Smooth muscle cell (in vitro differentiated cells): Measurements from ENCODE around the gene NUP214. TPM values are rescaled to one million over a fixed set of nuclear protein-coding genes. Genes with fewer than 3 reads are reported as not detected.
"Not testable (repeated sequence)": the region's sequence is repeated elsewhere in the genome, so short reads cannot be mapped to it uniquely, and the experiment has no call there.

Source experiments
- DNase-seq: peaks from one replicate; lab custom pipeline; 2025; ENCODE audit not compliant: unreplicated experiment; lab: John Stamatoyannopoulos, UW
- H2AFZ ChIP-seq: fragments of 200-600 bp; sonication (generic); 2 replicates; pipeline ENCODE4 v1.6.0; 2016; ENCODE audit warnings: antibody characterized with exemption, low read depth, mild to moderate bottlenecking
- H3F3A ChIP-seq: fragments of 200-600 bp; sonication (generic); 2 replicates; pipeline ENCODE4 v1.6.0; 2017; ENCODE audit warnings: antibody characterized with exemption, low read depth
- H3K27ac ChIP-seq: fragments of 200-600 bp; sonication (generic); 2 replicates; pipeline ENCODE4 v1.5.1; 2016; ENCODE audit warnings: low read depth, mild to moderate bottlenecking
- H3K27me3 ChIP-seq: fragments of 200-600 bp; sonication (generic); 2 replicates; pipeline ENCODE4 v1.6.1; 2016; ENCODE audit warnings: low read depth, mild to moderate bottlenecking
- H3K36me3 ChIP-seq: fragments of 200-600 bp; sonication (generic); 2 replicates; pipeline ENCODE4 v1.5.1; 2016; ENCODE audit warnings: low read depth
- H3K4me1 ChIP-seq: fragments of 200-600 bp; sonication (generic); 2 replicates; pipeline ENCODE4 v1.5.1; 2016; ENCODE audit warnings: low read depth
- H3K4me2 ChIP-seq: fragments of 200-600 bp; sonication (generic); 2 replicates; pipeline ENCODE4 v1.6.0; 2016; ENCODE audit warnings: mild to moderate bottlenecking
- H3K4me3 ChIP-seq: fragments of 200-600 bp; sonication (generic); 2 replicates; pipeline ENCODE4 v1.5.1; 2016; ENCODE audit warnings: mild to moderate bottlenecking
- H3K79me2 ChIP-seq: fragments of 200-600 bp; sonication (generic); 2 replicates; pipeline ENCODE4 v1.6.0; 2016; ENCODE audit warnings: low read depth, mild to moderate bottlenecking
- H3K9ac ChIP-seq: fragments of 200-600 bp; sonication (generic); 2 replicates; pipeline ENCODE4 v1.6.0; 2016; ENCODE audit warnings: low read depth
- H3K9me3 ChIP-seq: fragments of 200-600 bp; sonication (generic); replicated peaks from 2 replicates; pipeline ENCODE4 v1.5.1; 2016; ENCODE audit warnings: low read depth
- H4K20me1 ChIP-seq: fragments of 200-600 bp; sonication (generic); 2 replicates; pipeline ENCODE4 v1.6.0; 2016; ENCODE audit warnings: low read depth
- CTCF ChIP-seq: fragments of 200-600 bp; sonication (generic); IDR thresholded peaks from 2 replicates; pipeline ENCODE4 v1.5.1; 2017; ENCODE audit warnings: borderline replicate concordance, mild to moderate bottlenecking, antibody characterized with exemption; ENCODE audit not compliant: insufficient read depth, poor library complexity, severe bottlenecking
- WGBS: methylation state at CpG from one replicate; pipeline ENCODE4 v1.1.7; 2016; ENCODE audit warnings: low lambda C conversion rate; 5-methylcytosine and 5-hydroxymethylcytosine counted together
- polyA plus RNA-seq: library from polyadenylated mRNA; unstranded; fragments of >200 nt; fragmentation: Nextera tagmentation; extraction: Ambion mirVana; gene quantifications from 2 replicates; pipeline ENCODE4 v1.2.1, GENCODE V29; 2016
- total RNA-seq: library from RNA; depleted of rRNA; stranded (reverse); fragments of >200 nt; gene quantifications from 2 replicates; pipeline ENCODE4 v1.2.3, GENCODE V29; 2014

Gene NUP214
- total and polyA plus RNA-seq, 2 experiments from 2014 or later: 13.9 to 44.7 TPM

- Histone ChIP-seq H3K9me3 (no peaks in the 10 kb centered on the region), H3K27me3 (no peaks in the 10 kb centered on the region), H3K36me3 (no peaks in the 10 kb centered on the region), H3K79me2 (no peaks in the 10 kb centered on the region), H3K4me3 (no peak overlapping the region), H3F3A (peaks cover 3% of the 10 kb centered on the region), H4K20me1 (no peaks in the 10 kb centered on the region), H3K27ac (no peak overlapping the region), H3K4me2 (no peak overlapping the region), H3K4me1 (no peaks in the 10 kb centered on the region), H2AFZ (no peak overlapping the region), H3K9ac (no peak overlapping the region)
- no peak for TF ChIP-seq CTCF
- WGBS: 96% methylated on average over 33 of the region's 33 CpGs
- no peak for DNase-seq
Observed at GRCh38 chr9:131260751-131261452, 135.5 kb downstream of the NUP214 start.

GRCh38 chr9:131262327-131263032, 137.1 kb downstream of the NUP214 start:
- no peak for DNase-seq
- Histone ChIP-seq H3K27ac (no peak overlapping the region), H3K9ac (no peak overlapping the region), H3K4me1 (no peaks in the 10 kb centered on the region), H3K27me3 (no peaks in the 10 kb centered on the region), H3K9me3 (no peaks in the 10 kb centered on the region), H3F3A (no peaks in the 10 kb centered on the region), H2AFZ (no peak overlapping the region), H3K79me2 (no peaks in the 10 kb centered on the region), H4K20me1 (peaks cover 2% of the 10 kb centered on the region), H3K4me3 (no peak overlapping the region), H3K4me2 (no peak overlapping the region), H3K36me3 (no peaks in the 10 kb centered on the region)
- WGBS: 91% methylated on average over 13 of the region's 13 CpGs
- no peak for TF ChIP-seq CTCF

- 96% methylated on average over 5 of the region's 5 CpGs for WGBS
- not testable (repeated sequence) for H3K4me2 ChIP-seq, H3K4me1 ChIP-seq, H3F3A ChIP-seq, H3K4me3 ChIP-seq, H3K27ac ChIP-seq, H3K9me3 ChIP-seq, H3K79me2 ChIP-seq, H3K9ac ChIP-seq, H3K36me3 ChIP-seq, DNase-seq, H3K27me3 ChIP-seq, H2AFZ ChIP-seq, H4K20me1 ChIP-seq
Observed at GRCh38 chr9:131263033-131263343, 137.6 kb downstream of the NUP214 start.

- no peak for TF ChIP-seq CTCF
- DNase-seq: no peak
- Histone ChIP-seq H3K4me2 (no peak overlapping the region), H3K27ac (no peak overlapping the region), H2AFZ (no peak overlapping the region), H3K4me1 (no peaks in the 10 kb centered on the region), H3K36me3 (no peaks in the 10 kb centered on the region), H3K4me3 (no peak overlapping the region), H3K9ac (no peak overlapping the region), H3F3A (no peaks in the 10 kb centered on the region), H3K79me2 (no peaks in the 10 kb centered on the region), H3K27me3 (no peaks in the 10 kb centered on the region), H4K20me1 (peaks cover 2% of the 10 kb centered on the region), H3K9me3 (no peaks in the 10 kb centered on the region)
- WGBS: 94% methylated on average over 6 of the region's 6 CpGs
Observed at GRCh38 chr9:131263701-131264100, 138.3 kb downstream of the NUP214 start.
